Measurements from ENCODE around the gene FAF1.

DNA sequence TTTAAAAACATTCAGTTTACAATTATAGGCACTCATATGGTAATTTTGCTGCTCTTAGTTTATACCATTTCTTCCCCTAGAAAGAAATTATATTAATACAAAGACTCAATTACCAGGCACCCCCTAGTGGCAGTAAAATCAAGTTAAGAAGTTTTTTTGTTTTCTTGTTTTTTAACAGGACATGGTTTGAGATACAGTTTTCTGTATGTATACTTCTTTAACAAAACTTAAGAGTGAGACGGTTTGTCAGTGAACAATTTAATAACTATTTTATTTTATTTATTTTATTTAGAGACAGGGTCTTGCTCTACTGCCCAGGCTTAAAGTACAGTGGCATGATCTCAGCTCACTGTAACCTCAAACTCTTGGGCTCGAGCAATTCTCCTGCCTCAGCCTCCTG, 224.6 kb downstream of the FAF1 start:
- TF ChIP-seq CTCF (IDR thresholded peaks at IDR 0.05): peak; percentile 78
- no peak for TF ChIP-seq TCF12 (IDR thresholded peaks at IDR 0.05)
- no peak for TF ChIP-seq POLR2AphosphoS5 (IDR thresholded peaks at IDR 0.05; ENCODE audit: low read depth, low read length)
- no peak for TF ChIP-seq YY1 (IDR thresholded peaks at IDR 0.05; ENCODE audit: low read depth)
- no peak for TF ChIP-seq JUND (IDR thresholded peaks at IDR 0.05)
- TF ChIP-seq SIN3A (IDR thresholded peaks at IDR 0.05; ENCODE audit: borderline replicate concordance, low read depth, low read length): no peak
- no peak for TF ChIP-seq FOXM1 (IDR thresholded peaks at IDR 0.05; ENCODE audit: low read depth)
- no peak for TF ChIP-seq EP300 (IDR thresholded peaks at IDR 0.05; ENCODE audit: borderline replicate concordance in 1 of 2, low read depth in 1 of 2, low read length in 1 of 2)
- TF ChIP-seq SMC3 (IDR thresholded peaks at IDR 0.05; ENCODE audit: low read depth, low read length): no peak
- no peak for TF ChIP-seq USF2 (IDR thresholded peaks at IDR 0.05; ENCODE audit: borderline replicate concordance, low read depth, low read length)
